Adipocyte (in vitro differentiated cells): ENCODE data around the gene CATSPER2.
"Not testable (repeated sequence)": the region's sequence is repeated elsewhere in the genome, so short reads cannot be mapped to it uniquely, and the experiment has no call there.

ENCODE experiments used
- DNase-seq: peaks from one replicate; pipeline ENCODE4 v3.0.0-alpha.2; 2015; ENCODE audit warnings: low read depth
- H3K27me3 ChIP-seq: replicated peaks from 2 replicates; pipeline ENCODE4 v1.7.0; 2013; ENCODE audit warnings: mild to moderate bottlenecking, low read length, moderate library complexity; ENCODE audit not compliant: control insufficient read depth, insufficient read depth
- H3K36me3 ChIP-seq: 2 replicates; pipeline ENCODE4 v1.7.0; 2013; ENCODE audit warnings: low read length, mild to moderate bottlenecking, moderate library complexity; ENCODE audit not compliant: control insufficient read depth, insufficient read depth, severe bottlenecking
- H3K4me1 ChIP-seq: 2 replicates; pipeline ENCODE4 v1.7.0; 2013; ENCODE audit warnings: mild to moderate bottlenecking, low read length, moderate library complexity; ENCODE audit not compliant: control insufficient read depth, insufficient read depth
- H3K4me3 ChIP-seq: 2 replicates; pipeline ENCODE4 v1.7.0; 2013; ENCODE audit warnings: mild to moderate bottlenecking, low read length, moderate library complexity
- H3K9ac ChIP-seq: 2 replicates; pipeline ENCODE4 v1.7.0; 2013; ENCODE audit warnings: mild to moderate bottlenecking, low read length, moderate library complexity
- H3K9me3 ChIP-seq: 2 replicates; pipeline ENCODE4 v1.7.0; 2013; ENCODE audit warnings: mild to moderate bottlenecking, low read length, moderate library complexity; ENCODE audit not compliant: control insufficient read depth

The CATSPER2 gene

DNA sequence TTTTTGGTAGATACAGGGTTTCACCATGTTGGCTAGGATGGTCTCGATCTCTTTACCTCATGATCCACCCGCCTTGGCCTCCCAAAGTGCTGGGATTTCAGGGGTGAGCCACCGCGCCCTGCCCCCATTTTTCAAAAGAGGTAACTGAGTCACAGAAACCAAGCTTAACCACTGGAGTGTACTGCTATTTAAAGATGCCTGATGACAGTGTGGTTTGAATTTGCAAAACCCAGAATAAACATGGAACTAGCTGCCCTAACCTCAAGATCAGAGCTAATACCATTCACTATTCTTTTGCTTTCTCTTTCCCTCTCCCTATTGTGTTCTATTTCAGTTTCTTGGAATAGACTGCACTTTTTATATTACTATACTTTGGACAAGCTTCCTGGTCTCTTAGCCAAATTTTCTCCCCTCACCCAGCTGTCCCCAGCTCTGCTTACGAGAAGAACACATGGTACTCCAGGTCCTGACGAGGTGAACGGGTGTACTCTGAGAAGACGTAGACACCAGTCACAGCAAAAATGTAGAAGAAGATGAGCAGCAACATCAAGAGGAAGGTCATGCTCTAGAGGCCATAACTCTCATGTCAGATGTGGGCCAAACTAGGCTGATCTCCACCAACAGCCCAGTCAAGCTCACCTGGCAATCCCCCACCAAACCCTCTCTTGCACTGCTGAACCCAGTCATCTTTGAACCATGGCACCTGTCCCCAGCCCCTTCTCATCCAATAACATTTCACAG lies 10.0 kb downstream of the CATSPER2 start:
- not testable (repeated sequence) for DNase-seq, H3K4me1 ChIP-seq, H3K4me3 ChIP-seq, H3K36me3 ChIP-seq, H3K27me3 ChIP-seq, H3K9ac ChIP-seq, H3K9me3 ChIP-seq

DNA sequence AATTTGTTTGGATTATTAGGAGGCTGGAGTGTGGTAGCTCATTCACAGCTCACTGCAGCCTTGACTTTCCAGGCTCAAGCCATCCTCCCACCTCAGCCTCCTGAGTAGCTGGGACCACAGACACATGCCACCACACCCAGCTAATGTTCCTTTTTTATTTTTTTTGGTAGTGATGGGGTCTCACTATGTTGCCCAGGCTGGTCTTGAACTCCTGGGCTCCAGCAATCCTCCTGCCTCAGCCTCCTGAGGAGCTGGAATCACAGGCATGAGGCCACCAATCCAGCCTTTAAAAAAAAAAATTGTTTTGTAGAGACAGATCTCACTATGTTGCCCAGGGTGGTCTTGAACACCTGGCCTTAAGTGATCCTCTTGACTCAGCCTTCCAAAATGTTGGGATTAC lies 21.7 kb downstream of the CATSPER2 start:
- not testable (repeated sequence) for H3K36me3 ChIP-seq, H3K27me3 ChIP-seq, H3K4me1 ChIP-seq, H3K4me3 ChIP-seq, H3K9me3 ChIP-seq, DNase-seq, H3K9ac ChIP-seq

DNA sequence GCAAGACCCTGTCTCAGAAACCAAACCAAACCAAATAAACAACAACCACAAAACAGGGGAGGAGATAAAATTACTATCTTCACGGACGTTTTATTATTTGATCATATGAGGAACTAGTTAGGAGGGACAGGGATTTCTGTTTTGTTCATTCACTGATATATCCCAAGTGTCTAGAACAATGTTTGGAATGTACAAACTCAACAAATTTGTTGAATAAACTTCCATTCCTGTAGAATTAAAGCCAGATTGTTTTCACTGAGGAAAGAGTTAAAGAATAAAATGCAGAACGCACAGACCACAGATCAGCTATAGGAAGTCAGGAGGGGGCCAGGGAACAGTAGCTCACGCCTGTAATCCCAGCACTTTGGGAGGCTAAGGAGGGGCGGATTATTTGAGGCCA lies 23.5 kb downstream of the CATSPER2 start:
- no peaks in the 10 kb centered on the region for H3K36me3 ChIP-seq
- no peak overlapping the region for H3K4me3 ChIP-seq
- H3K9me3 ChIP-seq: no peaks in the 10 kb centered on the region
- peaks cover 5% of the 10 kb centered on the region for H3K4me1 ChIP-seq
- peaks cover 4% of the 10 kb centered on the region for H3K27me3 ChIP-seq
- peak; percentile 5 for DNase-seq
- H3K9ac ChIP-seq: no peak overlapping the region

DNA sequence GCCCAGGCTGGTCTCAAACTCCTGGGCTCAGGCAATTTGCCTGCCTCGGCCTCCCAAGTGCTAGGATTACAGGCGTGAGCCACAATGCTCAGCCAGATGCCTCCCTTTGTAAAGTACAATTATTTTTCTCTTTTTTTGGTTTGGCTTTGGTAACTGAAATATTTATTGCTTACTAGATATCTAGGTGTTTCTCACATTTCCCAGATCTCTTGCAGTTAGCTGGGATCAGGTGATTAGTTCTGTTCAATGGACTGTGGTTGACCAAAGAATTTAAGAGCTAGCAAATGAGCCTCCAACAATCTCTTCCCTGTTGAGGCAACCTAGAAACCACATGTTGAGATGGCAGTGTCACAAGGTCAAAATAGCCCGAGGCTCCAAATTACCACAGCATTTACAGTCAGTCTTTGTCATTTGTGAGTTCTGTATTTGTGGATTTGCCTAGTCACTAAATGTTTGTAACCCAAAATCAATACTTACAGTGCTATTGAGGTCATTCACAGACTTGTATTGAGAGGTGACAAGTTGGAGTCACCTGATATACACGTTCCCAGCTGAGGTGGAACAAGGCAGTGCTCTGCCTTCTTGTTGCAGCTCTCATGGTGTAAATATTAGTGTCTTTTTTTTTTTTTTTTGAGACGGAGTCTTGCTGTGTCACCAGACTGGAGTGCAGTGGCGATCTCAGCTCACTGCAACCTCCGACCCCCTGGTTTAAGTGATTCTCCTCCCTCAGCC lies 26.4 kb downstream of the CATSPER2 start:
- not testable (repeated sequence) for DNase-seq, H3K9ac ChIP-seq

DNA sequence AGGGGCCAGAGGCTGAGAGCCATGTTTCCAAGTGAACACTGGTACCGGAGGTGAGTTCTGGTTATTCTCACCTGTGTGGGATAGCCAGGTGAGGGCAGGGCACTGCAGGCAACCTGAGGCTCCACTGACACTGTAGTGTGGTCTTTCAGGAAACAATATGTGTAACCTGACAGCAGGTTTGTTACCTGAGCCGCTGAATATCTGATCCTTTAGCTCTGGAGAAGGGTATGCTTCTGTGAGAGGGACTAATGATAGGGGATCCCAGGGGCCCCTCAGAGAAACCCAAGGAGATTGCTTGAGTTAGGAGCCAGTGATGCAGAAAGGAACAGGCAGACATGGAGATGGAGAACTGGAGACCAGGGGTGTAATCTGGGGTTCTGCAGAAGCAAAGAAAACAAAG lies 29.9 kb downstream of the CATSPER2 start, which contains the start of gene STRC:
Gene STRC (minus strand): TSS at position 101 of the 400 bp plus-strand sequence. CDS start 78 bp downstream, at position 23.
- not testable (repeated sequence) for H3K36me3 ChIP-seq, H3K4me1 ChIP-seq, H3K9ac ChIP-seq, H3K4me3 ChIP-seq, H3K27me3 ChIP-seq, H3K9me3 ChIP-seq, DNase-seq

More for the DNA sequence above, 26.4 kb downstream of the CATSPER2 start:
- not testable (repeated sequence) for H3K9me3 ChIP-seq, H3K4me1 ChIP-seq, H3K27me3 ChIP-seq, H3K4me3 ChIP-seq, H3K36me3 ChIP-seq

DNA sequence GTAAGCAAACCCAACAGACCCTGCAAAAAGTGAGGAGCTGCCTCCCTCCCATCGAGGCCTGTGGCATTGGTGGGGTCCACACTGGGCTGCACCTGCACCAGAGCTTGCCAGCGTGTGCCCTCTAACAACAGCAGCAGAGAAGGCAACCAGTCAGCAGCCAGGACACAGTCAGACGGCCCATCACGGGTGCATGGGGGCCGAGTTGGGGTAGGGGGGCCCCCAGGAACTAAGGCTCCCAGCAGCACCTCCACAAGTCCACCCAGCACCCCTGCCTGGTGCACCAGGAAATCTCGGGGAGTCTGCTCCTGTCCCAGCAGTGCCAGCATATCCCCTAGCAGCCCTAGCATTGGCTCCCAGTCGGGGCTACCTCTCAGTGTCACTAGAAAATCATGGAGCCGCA lies 30.9 kb downstream of the CATSPER2 start:
- not testable (repeated sequence) for H3K4me3 ChIP-seq, H3K36me3 ChIP-seq, H3K4me1 ChIP-seq, H3K9me3 ChIP-seq, DNase-seq, H3K9ac ChIP-seq, H3K27me3 ChIP-seq

DNA sequence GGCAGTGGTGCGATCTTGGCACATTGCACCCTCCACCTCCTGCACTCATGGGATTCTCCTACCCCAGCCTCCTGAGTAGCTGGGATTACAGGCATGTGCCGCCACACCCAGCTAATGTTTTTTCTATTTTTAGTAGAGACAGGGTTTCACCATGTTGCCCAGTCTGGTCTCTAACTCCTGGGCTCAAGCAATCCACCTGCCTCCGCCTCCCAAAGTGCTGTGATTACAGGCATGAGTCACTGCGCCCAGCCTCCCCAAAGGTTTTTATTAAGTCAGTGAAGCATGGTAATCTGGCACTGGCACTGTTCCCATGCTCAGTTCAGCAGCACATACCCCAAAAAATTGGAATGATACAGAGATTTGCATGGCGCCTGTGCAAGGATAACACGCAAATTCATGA lies 46.4 kb downstream of the CATSPER2 start:
- H3K27me3 ChIP-seq: peaks cover 25% of the 10 kb centered on the region
- not testable (repeated sequence) for DNase-seq, H3K36me3 ChIP-seq, H3K4me3 ChIP-seq, H3K9ac ChIP-seq, H3K9me3 ChIP-seq, H3K4me1 ChIP-seq

DNA sequence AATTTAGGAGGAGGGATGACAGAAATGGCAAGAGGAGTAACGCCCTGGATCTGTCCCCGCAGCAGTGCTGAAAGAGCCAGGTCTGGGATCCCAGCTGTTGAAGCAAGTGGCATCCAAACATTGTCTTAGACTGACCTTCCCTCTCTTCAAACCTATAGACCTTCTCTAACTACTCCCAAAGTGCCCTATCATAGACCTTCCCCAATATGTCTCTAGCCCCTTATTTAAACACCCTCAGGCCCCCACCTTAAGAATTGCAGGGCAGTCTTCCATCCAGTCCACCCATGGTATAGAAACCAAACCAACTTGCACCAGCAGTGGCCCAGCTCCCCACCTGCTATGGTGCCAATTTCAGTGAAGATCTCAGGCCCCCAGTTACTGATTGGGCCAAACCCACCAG lies 48.4 kb downstream of the CATSPER2 start:
- peaks cover 25% of the 10 kb centered on the region for H3K27me3 ChIP-seq
- H3K4me3 ChIP-seq, H3K9ac ChIP-seq, H3K9me3 ChIP-seq, H3K36me3 ChIP-seq, H3K4me1 ChIP-seq, DNase-seq: not testable (repeated sequence)

DNA sequence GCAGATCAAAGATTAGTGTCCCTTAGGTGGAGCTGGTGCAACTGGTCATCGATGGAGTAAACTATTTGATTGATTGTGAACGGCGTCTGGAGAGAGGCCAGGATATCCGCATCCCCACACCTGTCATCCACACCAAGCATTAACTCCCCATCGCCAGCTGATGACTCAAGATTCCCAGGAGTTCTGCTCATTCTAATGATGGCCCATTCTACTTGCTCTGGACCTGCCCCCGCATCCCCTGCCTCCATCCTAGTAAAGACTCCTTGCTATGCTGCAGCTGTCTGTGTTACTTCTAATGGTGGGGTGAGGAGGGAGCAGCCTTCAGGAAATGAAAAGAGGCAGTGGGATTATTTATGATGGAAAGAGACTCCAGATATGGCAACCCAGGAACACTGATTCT lies 49.5 kb downstream of the CATSPER2 start:
- H3K36me3 ChIP-seq, DNase-seq: not testable (repeated sequence)

DNA sequence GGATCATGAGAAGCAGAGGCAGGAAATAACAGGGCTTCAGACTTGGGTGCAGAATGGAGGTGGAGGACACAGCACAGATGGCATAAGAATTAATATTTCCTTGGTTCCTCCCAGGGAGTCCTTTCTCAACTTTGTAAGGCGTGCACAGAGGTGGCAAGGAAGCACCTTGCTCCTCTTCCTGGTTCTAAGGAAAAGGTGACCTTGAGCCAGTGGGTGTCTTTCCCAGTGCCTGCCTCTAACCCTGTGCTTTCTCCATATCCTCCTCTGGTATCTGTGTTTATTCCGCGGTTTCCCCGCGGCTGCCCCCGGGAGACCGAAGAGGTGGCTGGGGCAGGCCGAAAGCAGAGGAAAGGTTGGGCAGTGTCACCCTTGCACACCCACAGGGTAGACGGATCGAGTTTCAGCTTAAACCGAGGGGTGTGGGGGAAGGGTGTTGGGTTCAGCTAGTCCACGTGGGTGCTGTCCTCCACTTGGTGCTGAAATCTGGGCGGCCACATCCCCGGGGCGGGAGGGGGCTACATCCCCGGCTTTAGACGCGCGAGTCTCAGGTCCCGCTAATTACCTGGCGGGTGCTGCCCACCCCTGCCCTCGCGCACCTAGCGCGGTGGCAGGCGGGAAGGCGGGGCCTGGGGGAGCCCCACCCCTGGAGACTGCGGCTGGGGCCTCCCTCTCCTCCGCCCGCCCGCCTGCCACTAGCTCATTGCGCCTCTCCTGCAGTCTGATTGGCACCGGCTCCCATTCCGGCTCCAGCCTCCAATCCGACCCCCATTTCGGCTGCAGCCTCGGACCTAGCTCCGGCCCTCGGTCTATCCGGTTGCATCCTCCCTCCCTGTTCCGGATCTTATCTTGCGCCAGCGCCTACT lies 55.1 kb downstream of the CATSPER2 start, which contains the start of gene CKMT1B:
Gene CKMT1B (plus strand): TSS at position 700 of the 863 bp plus-strand sequence. CDS start 192 bp downstream, outside the sequence.
- H3K4me1 ChIP-seq, DNase-seq, H3K9ac ChIP-seq, H3K4me3 ChIP-seq, H3K9me3 ChIP-seq, H3K27me3 ChIP-seq, H3K36me3 ChIP-seq: not testable (repeated sequence)

More for the DNA sequence above, 49.5 kb downstream of the CATSPER2 start:
- H3K4me1 ChIP-seq, H3K9me3 ChIP-seq, H3K4me3 ChIP-seq, H3K9ac ChIP-seq: not testable (repeated sequence)
- peaks cover 22% of the 10 kb centered on the region for H3K27me3 ChIP-seq

DNA sequence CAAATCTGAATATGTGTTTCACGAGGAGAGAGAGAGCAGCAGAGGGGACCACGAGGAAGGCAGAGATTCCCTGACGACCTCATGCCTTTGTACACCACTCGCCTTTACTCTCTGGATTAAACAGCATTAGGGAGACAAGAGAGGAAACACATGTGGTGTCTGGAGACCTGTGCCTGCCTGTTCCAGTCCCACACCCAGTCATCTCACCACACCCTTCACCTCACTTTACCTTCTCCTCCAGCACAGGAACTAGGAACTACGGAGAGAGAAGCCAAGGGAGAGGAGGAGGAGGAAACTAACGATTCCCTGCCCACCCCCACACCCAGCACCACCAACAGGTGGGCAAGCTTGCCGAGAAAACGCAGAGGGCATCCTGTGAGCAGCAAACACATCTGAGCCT lies 55.8 kb downstream of the CATSPER2 start:
- H3K4me1 ChIP-seq, H3K27me3 ChIP-seq, H3K9me3 ChIP-seq, H3K9ac ChIP-seq, H3K36me3 ChIP-seq, DNase-seq, H3K4me3 ChIP-seq: not testable (repeated sequence)
